HCT116 (cell line): ENCODE data around the gene APOC1.

Experiments used
- EZH2 ChIP-seq: fragments of 200-600 bp; sonication (generic); IDR thresholded peaks from 2 replicates; pipeline ENCODE4 v1.6.1; 2017; ENCODE audit warnings: antibody characterized with exemption, mixed run types
- POLR2A ChIP-seq: IDR thresholded peaks from 2 replicates; pipeline ENCODE4 v1.7.0; 2011; ENCODE audit warnings: borderline replicate concordance; ENCODE audit not compliant: insufficient read depth, insufficient read length; ENCODE audit errors: extremely low read depth
- POLR2AphosphoS5 ChIP-seq: IDR thresholded peaks from 2 replicates; pipeline ENCODE4 v1.6.1; 2011; ENCODE audit warnings: mild to moderate bottlenecking, low read depth, low read length, moderate library complexity
- SP1 ChIP-seq: IDR thresholded peaks from 2 replicates; pipeline ENCODE4 v1.6.1; 2012; ENCODE audit warnings: low read depth
- YY1 ChIP-seq: IDR thresholded peaks from 2 replicates; pipeline ENCODE4 v1.6.1; 2011; ENCODE audit warnings: low read length, low read depth, moderate library complexity, mild to moderate bottlenecking; ENCODE audit not compliant: insufficient replicate concordance; ENCODE audit errors: extremely low read depth
- TF ChIP-seq, protein P1 (sequence below), 3 experiments: fragments of 200-600 bp in 1 of 3; sonication (generic) in 1 of 3; IDR thresholded peaks in 2 of 3; conservative IDR thresholded peaks in 1 of 3; 2 replicates each; pipeline ENCODE4 v1.5.1; 2012 to 2017; ENCODE audit warnings: low read depth in 2 of 3, low read length in 2 of 3, antibody characterized with exemption in 1 of 3, borderline replicate concordance in 1 of 3, control low read depth in 1 of 3, mild to moderate bottlenecking in 1 of 3, mixed read lengths in 1 of 3, mixed run types in 1 of 3, moderate library complexity in 1 of 3; ENCODE audit not compliant: insufficient read depth in 1 of 3
- TF ChIP-seq, protein P2 (sequence below): IDR thresholded peaks from 2 replicates; pipeline ENCODE4 v1.6.1; 2012
- TF ChIP-seq, protein P3 (sequence below): IDR thresholded peaks from 2 replicates; pipeline ENCODE4 v1.6.1; 2012; ENCODE audit warnings: low read depth

DNA sequence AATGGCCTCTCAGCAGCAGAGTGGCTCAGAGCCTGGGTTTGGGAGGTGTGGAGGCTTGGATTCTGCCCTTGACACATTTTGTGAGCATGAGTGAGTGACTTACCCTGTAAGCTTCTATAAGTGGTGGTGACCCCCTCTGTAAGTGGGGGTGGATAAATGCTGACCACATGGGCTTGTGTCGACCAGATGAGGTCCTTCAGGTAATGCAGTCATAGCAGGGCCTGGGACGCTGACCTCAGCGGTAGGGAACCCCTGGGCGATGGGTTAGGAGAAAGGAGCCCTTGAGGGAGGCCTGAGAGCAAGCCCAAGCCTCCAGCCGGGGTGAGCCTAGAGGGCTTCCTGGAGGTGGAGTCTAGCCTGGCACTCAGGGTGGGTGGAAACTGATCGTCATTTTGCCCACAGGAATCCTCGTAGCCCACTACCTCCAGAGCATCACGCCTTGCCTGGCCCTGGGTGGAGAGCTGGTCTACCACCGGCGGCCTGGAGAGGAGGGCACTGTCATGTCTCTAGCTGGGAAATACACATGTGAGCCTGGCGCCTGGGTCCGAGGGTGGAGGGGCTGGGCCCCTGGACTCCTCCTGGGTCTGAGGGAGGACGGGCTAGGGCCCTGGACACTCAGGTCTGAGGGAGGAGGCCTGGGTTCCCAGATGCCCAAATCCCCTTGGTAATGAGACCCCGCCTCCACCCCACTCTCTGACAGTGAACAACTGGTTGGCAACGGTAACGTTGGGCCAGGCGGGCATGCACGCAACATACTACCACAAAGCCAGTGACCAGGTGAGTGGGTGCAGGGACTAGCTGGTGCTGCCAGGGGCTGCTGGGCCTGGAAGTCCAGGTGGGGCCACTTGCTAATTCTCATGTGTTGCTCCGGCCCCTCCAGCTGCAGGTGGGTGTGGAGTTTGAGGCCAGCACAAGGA, 13.8 kb upstream of the APOC1 start:
- TF ChIP-seq, protein P1, sequence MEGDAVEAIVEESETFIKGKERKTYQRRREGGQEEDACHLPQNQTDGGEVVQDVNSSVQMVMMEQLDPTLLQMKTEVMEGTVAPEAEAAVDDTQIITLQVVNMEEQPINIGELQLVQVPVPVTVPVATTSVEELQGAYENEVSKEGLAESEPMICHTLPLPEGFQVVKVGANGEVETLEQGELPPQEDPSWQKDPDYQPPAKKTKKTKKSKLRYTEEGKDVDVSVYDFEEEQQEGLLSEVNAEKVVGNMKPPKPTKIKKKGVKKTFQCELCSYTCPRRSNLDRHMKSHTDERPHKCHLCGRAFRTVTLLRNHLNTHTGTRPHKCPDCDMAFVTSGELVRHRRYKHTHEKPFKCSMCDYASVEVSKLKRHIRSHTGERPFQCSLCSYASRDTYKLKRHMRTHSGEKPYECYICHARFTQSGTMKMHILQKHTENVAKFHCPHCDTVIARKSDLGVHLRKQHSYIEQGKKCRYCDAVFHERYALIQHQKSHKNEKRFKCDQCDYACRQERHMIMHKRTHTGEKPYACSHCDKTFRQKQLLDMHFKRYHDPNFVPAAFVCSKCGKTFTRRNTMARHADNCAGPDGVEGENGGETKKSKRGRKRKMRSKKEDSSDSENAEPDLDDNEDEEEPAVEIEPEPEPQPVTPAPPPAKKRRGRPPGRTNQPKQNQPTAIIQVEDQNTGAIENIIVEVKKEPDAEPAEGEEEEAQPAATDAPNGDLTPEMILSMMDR (IDR thresholded peaks at IDR 0.05 in 2 of 3, conservative IDR thresholded peaks at IDR 0.05 in 1 of 3; ENCODE audit: borderline replicate concordance in 1 of 3, insufficient read depth in 1 of 3, low read depth in 2 of 3, low read length in 2 of 3) = no peak
- TF ChIP-seq POLR2A (no peak), POLR2AphosphoS5 (no peak), EZH2 (no peak), SP1 (no peak), YY1 (no peak)
- TF ChIP-seq, protein P2, sequence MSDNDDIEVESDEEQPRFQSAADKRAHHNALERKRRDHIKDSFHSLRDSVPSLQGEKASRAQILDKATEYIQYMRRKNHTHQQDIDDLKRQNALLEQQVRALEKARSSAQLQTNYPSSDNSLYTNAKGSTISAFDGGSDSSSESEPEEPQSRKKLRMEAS = no peak
- TF ChIP-seq, protein P3, sequence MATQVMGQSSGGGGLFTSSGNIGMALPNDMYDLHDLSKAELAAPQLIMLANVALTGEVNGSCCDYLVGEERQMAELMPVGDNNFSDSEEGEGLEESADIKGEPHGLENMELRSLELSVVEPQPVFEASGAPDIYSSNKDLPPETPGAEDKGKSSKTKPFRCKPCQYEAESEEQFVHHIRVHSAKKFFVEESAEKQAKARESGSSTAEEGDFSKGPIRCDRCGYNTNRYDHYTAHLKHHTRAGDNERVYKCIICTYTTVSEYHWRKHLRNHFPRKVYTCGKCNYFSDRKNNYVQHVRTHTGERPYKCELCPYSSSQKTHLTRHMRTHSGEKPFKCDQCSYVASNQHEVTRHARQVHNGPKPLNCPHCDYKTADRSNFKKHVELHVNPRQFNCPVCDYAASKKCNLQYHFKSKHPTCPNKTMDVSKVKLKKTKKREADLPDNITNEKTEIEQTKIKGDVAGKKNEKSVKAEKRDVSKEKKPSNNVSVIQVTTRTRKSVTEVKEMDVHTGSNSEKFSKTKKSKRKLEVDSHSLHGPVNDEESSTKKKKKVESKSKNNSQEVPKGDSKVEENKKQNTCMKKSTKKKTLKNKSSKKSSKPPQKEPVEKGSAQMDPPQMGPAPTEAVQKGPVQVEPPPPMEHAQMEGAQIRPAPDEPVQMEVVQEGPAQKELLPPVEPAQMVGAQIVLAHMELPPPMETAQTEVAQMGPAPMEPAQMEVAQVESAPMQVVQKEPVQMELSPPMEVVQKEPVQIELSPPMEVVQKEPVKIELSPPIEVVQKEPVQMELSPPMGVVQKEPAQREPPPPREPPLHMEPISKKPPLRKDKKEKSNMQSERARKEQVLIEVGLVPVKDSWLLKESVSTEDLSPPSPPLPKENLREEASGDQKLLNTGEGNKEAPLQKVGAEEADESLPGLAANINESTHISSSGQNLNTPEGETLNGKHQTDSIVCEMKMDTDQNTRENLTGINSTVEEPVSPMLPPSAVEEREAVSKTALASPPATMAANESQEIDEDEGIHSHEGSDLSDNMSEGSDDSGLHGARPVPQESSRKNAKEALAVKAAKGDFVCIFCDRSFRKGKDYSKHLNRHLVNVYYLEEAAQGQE = no peak
